Activated naive CD8-positive, alpha-beta T cell (primary cell): ENCODE results near the gene CLDN19.
A peak's percentile ranks its signal among the peaks of the same experiment; 100 is the strongest.
"Not testable (repeated sequence)": the region's sequence is repeated elsewhere in the genome, so short reads cannot be mapped to it uniquely, and the experiment has no call there.

ENCODE experiments used
- H3K27ac Mint-ChIP-seq: one replicate; pipeline ENCODE4 v1.8.0; 2021; ENCODE audit warnings: mixed read lengths
- H3K27me3 Mint-ChIP-seq: one replicate; pipeline ENCODE4 v1.8.0; 2021; ENCODE audit warnings: mixed read lengths
- H3K36me3 Mint-ChIP-seq: one replicate; pipeline ENCODE4 v1.8.0; 2021; ENCODE audit warnings: mixed read lengths
- H3K4me1 Mint-ChIP-seq: one replicate; pipeline ENCODE4 v1.8.0; 2021; ENCODE audit warnings: low read depth, mixed read lengths
- H3K4me3 Mint-ChIP-seq: one replicate; pipeline ENCODE4 v1.8.0; 2021; ENCODE audit warnings: mild to moderate bottlenecking, mixed read lengths
- H3K9me3 Mint-ChIP-seq: one replicate; pipeline ENCODE4 v1.8.0; 2021; ENCODE audit warnings: low read depth, mixed read lengths

CLDN19 gene

GRCh38 chr1:42720868-42721267, 19.2 kb downstream of the CLDN19 start:
- Mint-ChIP-seq H3K27ac (no peak overlapping the region), H3K4me3 (no peak overlapping the region), H3K27me3 (no peaks in the 10 kb centered on the region), H3K36me3 (peaks cover 18% of the 10 kb centered on the region), H3K4me1 (no peaks in the 10 kb centered on the region), H3K9me3 (no peaks in the 10 kb centered on the region)

GRCh38 chr1:42714441-42714840, 25.6 kb downstream of the CLDN19 start:
- H3K4me3 Mint-ChIP-seq, H3K9me3 Mint-ChIP-seq, H3K27ac Mint-ChIP-seq, H3K27me3 Mint-ChIP-seq: not testable (repeated sequence)
- Mint-ChIP-seq H3K4me1 (peaks cover 10% of the 10 kb centered on the region), H3K36me3 (peaks cover 55% of the 10 kb centered on the region)

- Mint-ChIP-seq H3K4me1 (peaks cover 10% of the 10 kb centered on the region), H3K27me3 (no peaks in the 10 kb centered on the region), H3K36me3 (peaks cover 56% of the 10 kb centered on the region), H3K27ac (no peak overlapping the region), H3K9me3 (peaks cover 9% of the 10 kb centered on the region), H3K4me3 (no peak overlapping the region)
These were observed 26.7 kb downstream of the CLDN19 start for GRCh38 chr1:42713293-42713692.

- H3K27me3 Mint-ChIP-seq, H3K9me3 Mint-ChIP-seq, H3K27ac Mint-ChIP-seq, H3K4me3 Mint-ChIP-seq: not testable (repeated sequence)
- peaks cover 57% of the 10 kb centered on the region for H3K36me3 Mint-ChIP-seq
- peaks cover 10% of the 10 kb centered on the region for H3K4me1 Mint-ChIP-seq
These were observed 27.2 kb downstream of the CLDN19 start for GRCh38 chr1:42712808-42713207.

GRCh38 chr1:42703888-42704464, 36.1 kb downstream of the CLDN19 start:
- H3K27ac Mint-ChIP-seq = peak overlapping the region; percentile 11
- H3K36me3 Mint-ChIP-seq = peaks cover 33% of the 10 kb centered on the region
- no peaks in the 10 kb centered on the region for H3K27me3 Mint-ChIP-seq
- H3K4me3 Mint-ChIP-seq = no peak overlapping the region
- H3K9me3 Mint-ChIP-seq = no peaks in the 10 kb centered on the region
- peaks cover 5% of the 10 kb centered on the region for H3K4me1 Mint-ChIP-seq

- Mint-ChIP-seq H3K27me3 (no peaks in the 10 kb centered on the region), H3K9me3 (no peaks in the 10 kb centered on the region), H3K4me3 (no peak overlapping the region), H3K27ac (peak overlapping the region; percentile 75), H3K4me1 (peaks cover 24% of the 10 kb centered on the region), H3K36me3 (peaks cover 21% of the 10 kb centered on the region)
These were observed 40.0 kb downstream of the CLDN19 start for GRCh38 chr1:42700006-42700405.

GRCh38 chr1:42698081-42698813, 41.8 kb downstream of the CLDN19 start:
- no peaks in the 10 kb centered on the region for H3K9me3 Mint-ChIP-seq
- H3K36me3 Mint-ChIP-seq = peaks cover 16% of the 10 kb centered on the region
- H3K4me1 Mint-ChIP-seq = peaks cover 38% of the 10 kb centered on the region
- peak overlapping the region; percentile 28 for H3K27ac Mint-ChIP-seq
- no peak overlapping the region for H3K4me3 Mint-ChIP-seq
- H3K27me3 Mint-ChIP-seq = no peaks in the 10 kb centered on the region

- Mint-ChIP-seq H3K27me3 (no peaks in the 10 kb centered on the region), H3K27ac (peak overlapping the region; percentile 72), H3K4me3 (peak overlapping the region; percentile 63), H3K4me1 (peaks cover 82% of the 10 kb centered on the region), H3K36me3 (peaks cover 9% of the 10 kb centered on the region), H3K9me3 (no peaks in the 10 kb centered on the region)
These were observed 47.1 kb downstream of the CLDN19 start for GRCh38 chr1:42692911-42693310.

- Mint-ChIP-seq H3K36me3 (peaks cover 13% of the 10 kb centered on the region), H3K4me1 (peaks cover 86% of the 10 kb centered on the region), H3K27me3 (no peaks in the 10 kb centered on the region), H3K27ac (peak overlapping the region; percentile 72), H3K4me3 (peak overlapping the region; percentile 63), H3K9me3 (no peaks in the 10 kb centered on the region)
These were observed 47.6 kb downstream of the CLDN19 start for GRCh38 chr1:42692461-42692860.

- Mint-ChIP-seq H3K4me3 (peak overlapping the region; percentile 70), H3K36me3 (peaks cover 13% of the 10 kb centered on the region), H3K27ac (peak overlapping the region; percentile 54), H3K27me3 (no peaks in the 10 kb centered on the region), H3K4me1 (peaks cover 94% of the 10 kb centered on the region), H3K9me3 (no peaks in the 10 kb centered on the region)
These were observed 48.9 kb downstream of the CLDN19 start for GRCh38 chr1:42691157-42691498.

GRCh38 chr1:42690477-42691156, 49.4 kb downstream of the CLDN19 start:
- Mint-ChIP-seq H3K27ac (peak overlapping the region; percentile 28), H3K4me3 (peak overlapping the region; percentile 70)

GRCh38 chr1:42689912-42690311, 50.1 kb downstream of the CLDN19 start:
- Mint-ChIP-seq H3K4me1 (peaks cover 94% of the 10 kb centered on the region), H3K27ac (peak overlapping the region; percentile 28), H3K9me3 (no peaks in the 10 kb centered on the region), H3K36me3 (peaks cover 14% of the 10 kb centered on the region), H3K4me3 (peak overlapping the region; percentile 70), H3K27me3 (no peaks in the 10 kb centered on the region)

More at GRCh38 chr1:42690477-42691156, 49.4 kb downstream of the CLDN19 start:
- H3K36me3 Mint-ChIP-seq = peaks cover 11% of the 10 kb centered on the region
- H3K27me3 Mint-ChIP-seq = no peaks in the 10 kb centered on the region
- H3K9me3 Mint-ChIP-seq = no peaks in the 10 kb centered on the region
- peaks cover 94% of the 10 kb centered on the region for H3K4me1 Mint-ChIP-seq

GRCh38 chr1:42686418-42686817, 53.6 kb downstream of the CLDN19 start:
- Mint-ChIP-seq H3K9me3 (no peaks in the 10 kb centered on the region), H3K27ac (peak overlapping the region; percentile 61), H3K4me3 (peak overlapping the region; percentile 99), H3K4me1 (peaks cover 78% of the 10 kb centered on the region), H3K27me3 (no peaks in the 10 kb centered on the region), H3K36me3 (peaks cover 28% of the 10 kb centered on the region)

- Mint-ChIP-seq H3K9me3 (no peaks in the 10 kb centered on the region), H3K36me3 (peaks cover 28% of the 10 kb centered on the region), H3K4me1 (peaks cover 72% of the 10 kb centered on the region), H3K27me3 (no peaks in the 10 kb centered on the region), H3K4me3 (peak overlapping the region; percentile 99), H3K27ac (peak overlapping the region; percentile 95)
These were observed 55.9 kb downstream of the CLDN19 start for GRCh38 chr1:42684139-42684538.
